Stimulated activated CD8-positive, alpha-beta memory T cell treated with anti-CD3 and anti-CD28 coated beads, Interleukin-7, amount 100 ng/mL, for 24 hours (primary cell): ENCODE measurements around the gene ACCS.

ENCODE experiments used
- DNase-seq: peaks from one replicate; pipeline ENCODE4 v3.0.0-alpha.2; 2020; ENCODE audit warnings: low read depth

The ACCS gene

DNA sequence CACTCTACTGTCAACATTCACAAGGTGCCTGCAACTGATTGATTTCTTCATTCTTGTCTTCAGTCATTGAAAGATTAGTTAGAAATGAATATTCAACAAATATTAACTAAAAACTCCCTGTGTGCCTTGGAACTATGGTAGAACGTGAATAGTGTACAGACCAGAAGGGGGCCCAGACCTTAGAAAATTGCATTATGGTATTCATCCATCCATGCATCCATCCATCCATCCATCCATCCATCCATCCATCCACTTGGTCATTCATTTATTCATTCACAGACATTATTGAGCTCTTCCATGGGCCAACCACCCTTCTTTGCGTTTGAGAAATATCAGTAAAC lies 28.4 kb upstream of the ACCS start:
- no peak for DNase-seq

DNA sequence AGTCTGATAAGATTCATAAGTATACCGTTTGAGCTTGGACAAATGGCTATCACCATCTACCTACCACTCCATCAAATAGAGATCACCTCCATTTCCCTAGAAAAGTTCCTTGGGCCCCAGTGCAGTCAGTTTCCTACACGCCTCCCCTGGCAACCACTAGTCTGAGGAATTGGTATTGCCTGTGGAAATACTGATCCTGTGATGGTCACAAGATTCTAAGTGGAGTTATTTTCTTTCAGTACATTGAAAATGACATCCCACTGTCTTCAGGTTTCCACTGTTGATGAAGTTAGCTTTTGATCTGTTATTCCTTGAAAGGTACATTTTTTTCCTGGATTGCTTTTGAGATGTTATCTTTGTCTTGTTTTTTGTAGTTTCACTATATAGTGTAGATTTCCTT lies 22.9 kb upstream of the ACCS start:
- DNase-seq = no peak

DNA sequence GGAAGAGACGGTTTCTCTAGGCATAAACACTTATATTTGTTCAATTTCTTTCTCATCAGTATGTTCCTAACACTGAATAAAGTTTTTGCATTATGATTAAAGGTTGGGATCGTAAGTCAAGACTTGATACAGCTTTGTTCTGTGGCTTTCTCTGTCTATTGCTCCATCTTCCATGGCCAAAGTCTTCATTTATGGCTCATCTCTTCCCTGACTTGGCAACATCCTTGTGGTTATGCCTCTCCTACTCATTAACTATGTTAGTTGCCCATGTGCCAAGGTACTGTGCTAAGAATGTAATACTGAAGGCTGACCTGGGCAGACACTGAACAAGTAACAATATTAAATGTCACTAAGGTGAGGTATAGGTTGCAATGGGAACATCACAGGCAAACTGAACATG lies 19.9 kb upstream of the ACCS start:
- DNase-seq = no peak

DNA sequence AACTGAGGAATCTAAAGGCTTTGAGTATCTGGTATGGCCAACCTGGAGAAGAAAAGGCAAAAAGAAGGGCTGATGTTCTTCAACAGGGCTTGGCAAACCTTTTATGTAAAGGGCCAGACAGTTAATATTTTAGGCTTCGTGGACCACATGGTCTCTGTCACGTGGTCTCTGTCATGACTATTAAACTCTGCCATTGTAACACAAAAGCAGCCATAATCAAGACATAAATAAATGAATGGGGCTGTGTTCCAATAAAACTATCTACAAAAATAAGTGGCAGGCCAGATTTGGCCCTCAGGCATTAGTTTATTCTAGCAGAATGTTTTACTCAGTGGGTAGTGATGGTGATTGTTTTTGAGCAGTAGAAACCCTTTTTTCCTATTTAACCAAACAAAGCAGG lies 18.8 kb upstream of the ACCS start:
- DNase-seq = no peak

DNA sequence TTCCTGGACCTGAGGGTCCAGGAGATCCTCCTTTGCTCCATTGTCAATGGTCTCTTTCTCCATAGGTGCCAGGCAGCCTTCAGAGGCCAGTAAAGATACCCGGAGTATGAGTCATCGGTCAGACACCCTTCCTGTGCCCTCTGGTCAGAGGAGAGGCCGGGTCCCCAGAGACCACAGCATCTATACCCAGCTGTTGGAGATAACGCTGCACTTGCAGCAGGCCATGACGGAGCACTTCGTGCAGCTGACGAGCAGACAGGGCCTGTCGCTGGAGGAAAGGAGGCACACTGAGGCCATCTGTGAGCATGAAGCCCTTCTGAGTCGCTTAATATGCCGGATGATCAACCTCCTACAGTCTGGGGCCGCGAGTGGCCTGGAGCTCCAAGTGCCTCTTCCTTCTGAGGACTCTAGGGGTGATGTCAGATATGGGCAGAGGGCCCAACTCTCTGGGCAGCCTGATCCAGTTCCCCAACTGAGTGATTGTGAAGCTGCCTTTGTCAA lies 18.1 kb upstream of the ACCS start, which contains the start of gene ACCSL:
Gene ACCSL (plus strand): TSS at position 51 of the 501 bp plus-strand sequence. CDS start 56 bp downstream, at position 107.
- no peak for DNase-seq

DNA sequence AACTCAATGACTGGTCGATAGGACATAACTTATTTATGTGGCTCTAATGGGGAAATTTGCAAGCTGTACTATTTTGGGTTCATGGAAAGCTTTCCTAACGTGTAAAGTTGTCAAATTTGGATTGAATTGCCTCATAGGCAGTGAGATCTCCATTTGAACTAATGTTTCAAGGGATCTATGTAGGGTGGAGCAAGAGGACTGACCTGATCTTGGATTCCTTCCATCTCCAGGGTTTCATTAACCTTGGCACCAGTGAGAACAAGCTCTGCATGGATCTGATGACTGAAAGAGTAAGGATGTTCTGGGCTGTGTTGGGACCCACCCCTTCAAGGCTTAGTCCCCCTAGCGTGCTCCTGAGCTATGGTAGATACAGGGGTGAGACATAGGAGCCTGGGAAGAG lies 16.2 kb upstream of the ACCS start:
- no peak for DNase-seq

DNA sequence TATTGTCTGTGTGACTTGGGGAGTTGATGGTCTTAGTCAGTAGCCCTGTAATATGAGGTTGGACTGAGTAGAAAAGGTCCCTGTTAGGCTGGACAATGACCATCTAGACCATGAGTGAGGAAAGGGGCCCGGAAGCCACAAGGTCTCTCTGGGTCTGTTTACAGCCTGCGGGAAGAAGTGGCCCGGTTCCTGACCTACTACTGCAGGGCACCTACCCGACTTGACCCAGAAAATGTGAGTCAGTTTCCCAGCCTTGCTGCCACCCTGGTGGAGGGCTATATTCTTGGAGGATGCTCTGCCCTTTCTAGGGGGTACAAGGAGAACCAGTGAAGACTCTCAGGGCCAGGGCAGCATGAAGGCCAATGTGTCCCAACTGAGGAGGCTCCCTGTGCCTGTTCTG lies 14.9 kb upstream of the ACCS start:
- DNase-seq = no peak

DNA sequence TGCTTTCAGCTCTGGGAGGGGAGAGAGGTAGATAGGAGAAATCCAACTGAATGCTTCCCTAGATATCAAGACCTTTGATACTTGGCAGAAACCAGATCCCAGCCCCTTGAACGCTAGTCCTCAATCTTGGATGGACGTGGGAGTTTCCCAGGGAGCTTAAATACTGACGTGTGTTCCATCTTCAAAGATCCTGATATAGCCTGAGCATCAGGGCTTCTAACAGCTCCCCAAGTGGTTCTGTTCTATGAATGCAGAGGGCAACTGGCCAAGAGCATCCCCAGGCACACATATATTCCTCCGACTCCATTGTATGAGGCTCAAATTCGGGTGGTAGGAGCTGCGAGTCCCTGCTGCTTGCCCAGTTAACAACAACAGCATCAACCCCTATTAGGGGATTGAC lies 8.7 kb upstream of the ACCS start:
- no peak for DNase-seq

DNA sequence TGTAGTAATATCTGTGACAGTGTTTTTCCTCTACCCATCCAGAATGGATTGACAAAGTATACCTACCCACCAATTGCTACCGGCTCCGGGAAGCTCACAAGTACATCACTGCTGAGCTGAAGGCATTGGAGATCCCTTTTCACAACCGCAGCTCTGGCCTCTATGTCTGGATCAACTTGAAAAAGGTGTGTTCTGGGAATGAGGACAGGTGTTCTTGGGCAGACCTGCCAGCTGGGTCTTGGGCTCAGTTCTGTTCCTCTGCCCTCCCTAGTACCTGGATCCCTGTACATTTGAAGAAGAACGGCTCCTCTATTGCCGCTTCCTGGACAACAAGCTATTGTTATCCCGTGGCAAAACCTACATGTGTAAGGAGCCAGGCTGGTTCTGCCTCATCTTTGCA lies 7.8 kb upstream of the ACCS start:
- no peak for DNase-seq

DNA sequence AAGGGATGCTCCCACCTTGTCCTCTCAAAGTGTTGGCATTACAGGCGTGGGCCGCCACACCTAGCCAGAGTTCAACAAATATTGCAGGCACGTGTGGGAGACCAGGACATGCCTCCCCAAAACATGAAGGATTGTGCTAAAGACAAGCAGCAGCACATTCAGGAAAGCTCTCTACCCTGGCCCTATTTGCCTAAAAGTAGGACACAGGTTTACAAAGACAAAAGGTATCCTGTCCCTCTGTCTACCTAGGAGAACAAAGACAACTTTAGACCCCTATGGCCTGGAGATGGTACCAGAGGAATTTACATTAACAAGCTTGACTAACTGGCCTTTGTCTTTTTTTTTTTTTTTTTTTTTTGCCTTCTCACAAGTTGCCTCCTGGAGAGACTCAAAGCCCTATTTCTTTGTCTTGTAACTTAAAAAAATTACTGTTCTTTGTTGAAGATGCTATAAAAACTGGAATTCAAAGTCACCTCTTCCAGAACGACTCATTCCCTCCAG lies 859 bp upstream of the ACCS start:
- DNase-seq = no peak

DNA sequence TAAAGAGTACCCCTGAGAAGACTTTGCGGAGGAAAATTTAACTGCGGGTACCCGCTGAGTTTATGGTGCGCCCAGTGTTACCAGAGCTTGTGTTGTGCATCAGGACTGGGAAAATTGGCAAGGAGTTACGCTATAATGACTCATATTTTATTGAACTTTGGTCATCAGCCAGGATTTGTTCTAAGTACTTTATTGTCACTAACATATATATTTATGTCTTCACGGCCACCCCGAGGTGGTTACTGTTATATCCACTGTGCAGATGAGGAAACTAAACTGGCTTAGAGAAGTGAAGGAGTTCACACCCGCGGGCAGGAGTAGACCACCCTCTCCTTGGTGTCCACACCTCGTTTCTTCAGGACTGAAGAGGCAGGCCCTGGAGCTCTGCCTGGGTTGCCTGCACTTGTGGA lies 667 bp downstream of the ACCS start:
- no peak for DNase-seq

DNA sequence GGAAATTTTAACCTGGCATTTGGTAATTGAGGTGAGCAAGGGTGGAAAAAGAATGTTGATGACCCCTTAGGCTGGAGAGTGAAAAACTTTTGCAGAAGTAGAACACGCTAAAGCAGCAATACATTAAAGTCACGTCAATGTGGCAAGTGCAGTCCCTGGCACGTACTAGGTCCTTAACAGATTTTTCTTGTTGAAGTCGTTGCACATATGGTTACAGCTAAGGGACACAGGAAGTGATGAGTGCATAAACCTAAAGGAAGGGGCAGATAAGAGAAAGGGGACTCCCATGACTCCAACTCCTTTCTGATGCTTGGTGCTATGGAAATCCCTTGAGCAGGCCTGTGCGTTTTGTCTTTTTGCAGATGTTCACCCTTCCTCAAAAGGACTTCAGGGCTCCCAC lies 1.2 kb downstream of the ACCS start:
- no peak for DNase-seq

DNA sequence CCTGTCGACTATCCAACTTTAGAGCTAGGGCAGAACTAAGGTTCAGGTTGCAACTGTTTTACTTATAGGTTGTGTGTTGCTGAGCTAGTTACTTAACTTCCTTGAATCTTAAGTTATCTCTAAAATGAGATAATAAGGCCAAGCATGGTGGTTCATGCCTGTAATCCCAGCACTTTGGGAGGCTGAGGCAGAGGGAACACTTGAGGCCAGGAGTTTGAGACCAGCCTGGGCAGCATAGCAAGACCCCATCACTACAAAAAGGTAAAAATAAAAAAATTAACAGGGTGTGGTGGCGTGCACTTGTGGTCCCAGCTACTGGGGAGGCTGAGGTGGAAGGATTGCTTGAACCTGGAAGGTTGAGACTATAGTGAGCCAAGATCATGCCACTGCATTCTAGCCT lies 2.1 kb downstream of the ACCS start:
- DNase-seq = no peak

DNA sequence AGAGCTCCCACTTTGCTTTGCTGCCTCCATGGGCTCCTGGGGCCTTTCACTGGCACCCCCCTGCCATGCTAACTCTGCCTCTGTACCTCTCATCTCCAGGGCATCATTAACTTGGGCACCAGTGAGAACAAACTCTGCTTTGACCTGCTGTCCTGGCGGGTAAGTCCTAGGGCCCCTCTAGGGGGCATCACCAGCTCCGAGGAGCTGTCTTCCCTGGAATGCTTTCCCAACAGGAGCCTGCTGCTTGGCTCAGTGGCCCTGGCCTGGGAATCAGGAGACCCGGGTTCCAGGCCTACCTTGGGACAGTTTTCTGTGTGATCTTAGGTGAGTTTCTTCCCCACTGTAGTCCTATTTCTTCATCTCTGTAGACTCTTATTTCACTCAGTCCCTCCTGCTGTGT lies 5.1 kb downstream of the ACCS start:
- DNase-seq = no peak

DNA sequence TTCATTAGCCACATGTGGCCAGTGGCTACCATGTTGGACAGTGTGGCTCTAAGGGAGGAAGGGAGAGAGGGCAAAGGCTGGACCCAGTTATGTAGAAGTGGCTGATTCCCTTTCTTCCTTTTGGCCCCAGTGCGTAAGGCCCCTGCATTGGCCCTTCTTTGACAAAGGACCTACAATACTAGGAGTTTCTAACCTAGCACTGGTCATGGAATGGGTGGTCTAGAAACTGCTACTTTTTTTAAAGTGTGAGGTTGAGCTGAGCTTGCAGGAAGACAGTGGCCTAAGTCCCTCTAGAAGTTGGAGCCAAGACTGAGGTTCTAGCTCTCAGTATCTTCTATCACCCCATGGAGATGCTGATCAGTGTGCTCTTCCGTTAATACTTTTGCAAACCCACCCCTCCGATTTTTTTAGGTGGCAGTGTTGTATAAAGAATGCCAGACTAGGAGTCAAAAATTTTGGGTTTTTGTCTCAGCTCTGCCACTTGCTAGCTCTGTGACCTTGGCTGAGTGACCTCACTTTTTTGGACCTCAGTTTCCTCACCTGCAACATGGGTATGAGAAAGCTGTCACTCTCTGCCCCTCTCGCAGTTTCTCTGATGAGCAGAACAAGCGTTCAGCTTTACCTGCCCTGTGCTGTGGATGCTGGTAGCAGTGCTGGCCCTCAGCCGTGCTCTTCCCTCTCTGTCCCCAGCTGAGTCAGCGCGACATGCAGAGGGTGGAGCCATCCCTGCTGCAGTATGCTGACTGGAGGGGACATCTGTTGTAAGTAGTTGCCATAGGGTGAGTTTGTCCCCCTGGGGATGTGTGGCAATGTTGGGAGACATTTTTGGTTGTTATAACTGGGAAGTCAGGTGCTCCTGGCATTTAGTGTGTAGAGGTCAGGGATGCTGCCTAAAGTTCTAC lies 6.9 kb downstream of the ACCS start:
- no peak for DNase-seq

DNA sequence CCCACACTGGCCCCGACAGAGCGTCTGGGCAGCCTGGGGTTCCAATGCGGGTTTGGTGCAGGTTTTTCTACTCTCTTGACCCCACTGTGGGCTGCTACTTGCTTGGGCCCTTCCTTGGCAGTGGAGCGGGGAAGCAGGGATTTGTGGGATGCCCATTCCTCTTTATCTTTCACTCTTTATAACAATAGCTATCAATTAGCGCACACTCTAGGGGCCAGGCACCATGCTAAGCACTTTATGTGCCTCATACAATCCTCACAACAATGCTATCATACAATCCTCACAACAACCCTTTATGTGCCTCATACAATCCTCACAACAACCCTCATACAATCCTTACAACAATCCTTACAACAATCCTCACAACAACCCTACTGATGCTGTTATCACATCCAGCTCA lies 12.7 kb downstream of the ACCS start:
- no peak for DNase-seq

DNA sequence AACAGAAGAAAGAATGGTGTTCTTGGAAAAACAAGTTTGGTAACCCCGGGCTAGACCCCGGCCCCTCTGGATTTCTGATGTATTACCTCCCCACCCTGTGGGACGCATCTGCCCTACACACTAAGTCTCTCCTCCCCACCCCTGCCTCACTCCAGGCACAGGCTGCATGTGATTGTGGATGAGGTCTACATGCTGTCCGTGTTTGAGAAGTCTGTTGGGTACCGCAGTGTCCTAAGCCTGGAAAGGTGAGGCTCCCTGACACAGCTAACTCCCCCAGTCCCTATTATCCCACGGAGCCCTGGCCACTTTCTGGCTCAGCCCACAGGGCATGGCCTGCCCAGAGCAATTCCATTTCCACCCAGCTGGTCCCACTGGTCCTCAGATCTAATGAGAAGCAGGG lies 13.3 kb downstream of the ACCS start:
- no peak for DNase-seq

DNA sequence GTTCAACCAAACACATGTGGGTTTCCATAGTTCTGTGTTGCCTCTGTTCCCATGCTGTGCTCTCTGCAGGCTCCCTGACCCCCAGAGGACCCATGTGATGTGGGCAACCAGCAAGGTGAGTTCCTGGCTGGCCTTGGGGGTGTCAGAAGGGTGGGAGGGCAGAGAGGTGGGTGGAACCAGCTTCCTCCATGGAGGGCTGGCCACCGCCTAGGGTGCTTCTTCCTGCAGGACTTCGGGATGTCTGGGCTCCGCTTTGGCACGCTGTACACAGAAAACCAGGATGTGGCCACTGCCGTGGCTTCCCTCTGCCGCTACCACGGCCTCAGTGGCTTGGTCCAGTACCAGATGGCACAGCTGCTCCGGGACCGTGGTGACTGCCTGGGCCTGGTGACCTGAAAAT lies 14.9 kb downstream of the ACCS start:
- no peak for DNase-seq

DNA sequence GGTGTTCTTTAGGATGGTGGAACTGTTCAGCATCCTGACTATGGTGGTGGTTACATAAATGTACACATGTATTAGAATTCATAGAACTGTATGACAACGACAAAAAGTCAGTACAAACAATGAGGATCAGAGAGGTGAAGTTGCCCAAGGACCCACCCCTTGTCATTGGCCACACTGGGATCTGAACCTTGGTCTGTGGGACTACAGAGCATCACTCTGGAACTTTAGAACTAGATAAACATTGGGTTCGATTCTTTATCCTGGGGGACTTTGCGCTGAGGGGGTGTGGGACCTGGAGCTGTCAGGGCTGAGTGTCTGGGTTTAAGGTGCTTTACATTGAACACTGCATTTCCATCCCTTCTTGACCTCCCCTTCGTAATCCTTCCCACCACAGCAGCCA lies 16.6 kb downstream of the ACCS start:
- DNase-seq = no peak

DNA sequence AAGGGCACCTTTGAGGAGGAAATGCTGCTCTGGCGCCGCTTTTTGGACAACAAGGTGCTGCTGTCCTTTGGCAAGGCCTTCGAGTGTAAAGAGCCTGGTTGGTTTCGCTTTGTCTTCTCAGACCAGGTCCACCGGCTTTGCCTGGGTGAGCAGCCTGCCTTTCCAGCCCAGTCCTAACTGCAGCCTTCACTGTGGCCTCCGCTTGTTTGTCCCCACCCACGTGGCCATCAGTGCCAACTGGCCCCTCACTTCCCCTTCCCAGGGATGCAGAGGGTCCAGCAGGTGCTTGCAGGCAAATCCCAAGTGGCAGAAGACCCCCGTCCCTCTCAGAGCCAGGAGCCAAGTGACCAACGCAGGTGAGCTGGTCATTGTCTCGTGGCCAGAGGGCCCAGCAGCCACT lies 17.4 kb downstream of the ACCS start:
- no peak for DNase-seq

DNA sequence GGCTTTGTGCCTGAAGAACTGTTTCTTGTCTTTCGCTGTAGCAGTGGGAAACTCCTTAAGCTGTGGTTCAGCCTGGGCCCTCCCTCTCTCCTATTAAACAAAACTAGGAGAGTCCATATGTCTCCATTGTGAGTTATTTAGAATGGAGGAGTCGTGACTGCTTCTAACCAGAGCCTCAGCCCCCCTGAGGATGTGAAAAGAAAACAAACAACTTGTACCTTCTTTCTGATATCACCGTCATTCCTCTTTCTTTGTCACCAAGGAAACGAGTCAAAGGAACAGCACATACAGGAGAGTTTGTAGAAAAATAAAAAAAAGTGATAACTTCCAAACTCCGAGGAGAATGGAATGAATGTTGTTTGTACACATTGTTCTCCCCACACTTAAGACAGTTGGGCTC lies 17.8 kb downstream of the ACCS start:
- DNase-seq = no peak

DNA sequence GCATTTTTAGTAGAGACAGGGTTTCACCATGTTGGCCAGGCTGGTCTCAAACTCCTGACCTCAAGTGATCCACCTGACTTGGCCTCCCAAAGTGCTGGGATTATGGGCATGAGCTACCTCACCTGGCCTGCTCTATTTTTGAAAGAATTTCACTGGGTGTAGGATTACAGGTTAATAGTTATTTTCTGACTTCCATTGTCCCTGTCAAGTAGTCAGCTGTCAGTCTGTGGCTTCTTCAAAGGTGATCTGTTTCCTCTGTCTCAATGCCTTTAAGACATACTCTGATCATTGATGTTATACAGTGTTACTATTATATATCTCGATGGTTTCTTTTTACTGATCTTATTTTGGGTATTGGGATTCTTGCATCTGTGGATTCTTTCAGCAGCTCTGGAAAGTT lies 19.3 kb downstream of the ACCS start:
- DNase-seq = no peak

DNA sequence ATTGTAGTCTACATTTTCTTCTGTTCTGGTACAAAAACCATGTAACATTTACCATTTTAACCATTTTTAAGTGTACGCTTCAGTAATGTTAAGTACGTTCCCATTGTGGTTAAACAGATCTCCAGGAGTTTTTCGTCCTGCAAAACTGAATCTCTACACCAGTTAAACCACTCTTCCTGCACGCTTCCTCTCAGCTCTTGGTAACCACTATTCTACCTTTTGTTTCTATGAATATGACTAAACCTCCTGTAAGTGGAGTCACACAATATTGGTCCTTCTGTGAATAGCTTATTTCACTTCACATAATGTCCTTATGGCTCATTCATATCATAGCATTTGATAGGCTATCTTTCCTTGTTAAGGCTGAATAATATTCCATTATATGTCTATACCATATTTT lies 22.3 kb downstream of the ACCS start:
- DNase-seq = no peak

DNA sequence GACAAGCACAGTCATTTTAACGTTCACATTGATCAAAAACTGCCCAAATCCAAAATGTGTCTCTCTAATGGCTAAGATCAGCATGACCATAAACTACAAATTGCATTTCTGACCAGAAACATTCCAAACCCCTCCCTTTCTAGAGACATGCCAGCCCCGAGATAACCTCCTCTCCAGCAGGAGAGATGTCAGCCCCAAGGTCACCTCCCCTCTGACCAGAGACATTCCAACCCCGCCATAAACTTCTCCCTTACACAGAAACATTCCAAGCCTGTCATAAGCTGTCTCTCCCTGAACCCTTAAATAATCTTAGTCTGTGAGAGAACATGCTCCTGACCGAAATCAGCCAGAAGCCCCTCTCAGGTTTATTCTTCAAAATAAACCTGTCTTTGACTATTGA lies 22.8 kb downstream of the ACCS start:
- DNase-seq = no peak
